ENCODE data around the gene TNS3.

TNS3 gene

GRCh38 chr7:47482013-47482875 lies 99.7 kb downstream of the TNS3 start:
- Histone ChIP-seq H3K27me3 (ENCODE audit: control insufficient read depth, low read length) (no peaks in the 10 kb centered on the region), H3K36me3 (ENCODE audit: control insufficient read depth, low read length) (no peaks in the 10 kb centered on the region), H3K4me1 (ENCODE audit: control insufficient read depth, low read length) (peaks cover 32% of the 10 kb centered on the region), H4K20me1 (ENCODE audit: control insufficient read depth, insufficient read depth, low read depth, low read length) (no peaks in the 10 kb centered on the region), H3K9me3 (ENCODE audit: control insufficient read depth, insufficient read depth, low read length) (no peaks in the 10 kb centered on the region), H3K79me2 (ENCODE audit: control insufficient read depth, low read length) (no peaks in the 10 kb centered on the region), H3K4me2 (ENCODE audit: low read length) (no peak overlapping the region), H3K4me3 (ENCODE audit: low read length) (no peak overlapping the region), H3K27ac (ENCODE audit: low read depth, low read length) (no peak overlapping the region), H3K9me2 (replicated peaks; ENCODE audit: control insufficient read depth, low read length) (no peaks in the 10 kb centered on the region), H3F3A (ENCODE audit: control insufficient read depth, insufficient read depth) (no peaks in the 10 kb centered on the region)
- no peak for TF ChIP-seq CTCF (IDR thresholded peaks at IDR 0.05; ENCODE audit: low read depth, low read length, poor library complexity, severe bottlenecking)
- TF ChIP-seq EZH2phosphoT487 (IDR thresholded peaks at IDR 0.05; ENCODE audit: borderline replicate concordance, low read length) = no peak

- Histone ChIP-seq H3K9me2 (replicated peaks; ENCODE audit: control insufficient read depth, low read length) (no peaks in the 10 kb centered on the region), H3K4me2 (ENCODE audit: low read length) (no peak overlapping the region), H3K79me2 (ENCODE audit: control insufficient read depth, low read length) (no peaks in the 10 kb centered on the region), H3K36me3 (ENCODE audit: control insufficient read depth, low read length) (no peaks in the 10 kb centered on the region), H3K4me1 (ENCODE audit: control insufficient read depth, low read length) (peaks cover 32% of the 10 kb centered on the region), H3F3A (ENCODE audit: control insufficient read depth, insufficient read depth) (no peaks in the 10 kb centered on the region), H3K27ac (ENCODE audit: low read depth, low read length) (no peak overlapping the region), H3K4me3 (ENCODE audit: low read length) (no peak overlapping the region), H3K27me3 (ENCODE audit: control insufficient read depth, low read length) (no peaks in the 10 kb centered on the region), H3K9me3 (ENCODE audit: control insufficient read depth, insufficient read depth, low read length) (no peaks in the 10 kb centered on the region), H4K20me1 (ENCODE audit: control insufficient read depth, insufficient read depth, low read depth, low read length) (no peaks in the 10 kb centered on the region)
- TF ChIP-seq EZH2phosphoT487 (IDR thresholded peaks at IDR 0.05; ENCODE audit: borderline replicate concordance, low read length) = no peak
- TF ChIP-seq CTCF (IDR thresholded peaks at IDR 0.05; ENCODE audit: low read depth, low read length, poor library complexity, severe bottlenecking) = no peak
Observed at GRCh38 chr7:47481541-47482012, 100.3 kb downstream of the TNS3 start.

- no peaks in the 10 kb centered on the region for H3F3A ChIP-seq (ENCODE audit: control insufficient read depth, insufficient read depth)
- peaks cover 32% of the 10 kb centered on the region for H3K4me1 ChIP-seq (ENCODE audit: control insufficient read depth, low read length)
- H3K27ac ChIP-seq (ENCODE audit: low read depth, low read length) = no peak overlapping the region
- H3K9me2 ChIP-seq (replicated peaks; ENCODE audit: control insufficient read depth, low read length) = no peaks in the 10 kb centered on the region
- no peaks in the 10 kb centered on the region for H3K36me3 ChIP-seq (ENCODE audit: control insufficient read depth, low read length)
- no peaks in the 10 kb centered on the region for H3K27me3 ChIP-seq (ENCODE audit: control insufficient read depth, low read length)
- H3K4me2 ChIP-seq (ENCODE audit: low read length) = 0 out of 2 replicates have a peak overlapping the region, but pooled peaks have one; percentile 11
- no peaks in the 10 kb centered on the region for H3K79me2 ChIP-seq (ENCODE audit: control insufficient read depth, low read length)
- H3K9me3 ChIP-seq (ENCODE audit: control insufficient read depth, insufficient read depth, low read length) = no peaks in the 10 kb centered on the region
- TF ChIP-seq EZH2phosphoT487 (IDR thresholded peaks at IDR 0.05; ENCODE audit: borderline replicate concordance, low read length) (no peak), CTCF (IDR thresholded peaks at IDR 0.05; ENCODE audit: low read depth, low read length, poor library complexity, severe bottlenecking) (no peak)
- H4K20me1 ChIP-seq (ENCODE audit: control insufficient read depth, insufficient read depth, low read depth, low read length) = no peaks in the 10 kb centered on the region
- H3K4me3 ChIP-seq (ENCODE audit: low read length) = no peak overlapping the region
Observed at GRCh38 chr7:47480576-47481538, 101.1 kb downstream of the TNS3 start.

All from DOHH2 (cell line).